HepG2 (cell line): ENCODE data around the gene PHF19. TPM values are rescaled to one million over a fixed set of nuclear protein-coding genes. Genes with fewer than 3 reads are reported as not detected.
A peak's percentile ranks its signal among the peaks of the same experiment; 100 is the strongest.

ENCODE experiments used
- BRCA1 ChIP-seq: sonication (generic); formaldehyde crosslinking; IDR thresholded peaks from 2 replicates; pipeline ENCODE4 v1.4.0; 2020; ENCODE audit warnings: missing genetic modification reagents
- BRD4 ChIP-seq: sonication (generic); formaldehyde crosslinking; IDR thresholded peaks from 2 replicates; pipeline ENCODE4 v1.4.0; 2020; ENCODE audit warnings: missing genetic modification reagents
- CENPT ChIP-seq: sonication (generic); formaldehyde crosslinking; IDR thresholded peaks from 2 replicates; pipeline ENCODE4 v1.8.0; 2022; ENCODE audit warnings: low read depth, mild to moderate bottlenecking, moderate library complexity, missing genetic modification reagents
- FOXM1 ChIP-seq: sonication (generic); formaldehyde crosslinking; IDR thresholded peaks from 2 replicates; pipeline ENCODE4 v1.5.0; 2020; ENCODE audit warnings: missing genetic modification reagents
- HMG20B ChIP-seq: conservative IDR thresholded peaks from 2 replicates; pipeline ENCODE4 v1.6.1; 2016; ENCODE audit warnings: missing genetic modification reagents, missing compliant biosample characterization
- KAT7 ChIP-seq: IDR thresholded peaks from 2 replicates; pipeline ENCODE4 v1.6.1; 2018; ENCODE audit warnings: borderline replicate concordance, missing compliant biosample characterization
- LCORL ChIP-seq, 2 experiments: fragments of 450-650 bp in 1 of 2; sonication (generic) in 1 of 2; formaldehyde crosslinking in 1 of 2; IDR thresholded peaks; 2 replicates each; pipeline versions ENCODE4 v1.5.0 to v1.6.1; 2017 to 2020; ENCODE audit warnings: antibody characterized with exemption in 1 of 2, missing genetic modification reagents in 1 of 2
- MED13 ChIP-seq: sonication (generic); formaldehyde crosslinking; IDR thresholded peaks from 2 replicates; pipeline ENCODE4 v1.5.0; 2020; ENCODE audit warnings: missing genetic modification reagents
- MZF1 ChIP-seq: sonication (generic); formaldehyde crosslinking; IDR thresholded peaks from 2 replicates; pipeline ENCODE4 v1.8.1; 2023; ENCODE audit warnings: mild to moderate bottlenecking, missing genetic modification reagents, borderline replicate concordance
- PHF21A ChIP-seq: sonication (generic); formaldehyde crosslinking; IDR thresholded peaks from 2 replicates; pipeline ENCODE4 v1.5.0; 2020; ENCODE audit warnings: mild to moderate bottlenecking, missing genetic modification reagents
- RBM39 ChIP-seq: fragments of 200-400 bp; formaldehyde crosslinking; IDR thresholded peaks from one replicate; pipeline ENCODE4 v1.6.1; 2018; ENCODE audit warnings: antibody characterized with exemption, mild to moderate bottlenecking, low read depth, low read length; ENCODE audit not compliant: poor library complexity, severe bottlenecking
- ZMAT3 ChIP-seq: sonication (generic); formaldehyde crosslinking; conservative IDR thresholded peaks from 2 replicates; pipeline ENCODE4 v1.7.0; 2021; ENCODE audit warnings: missing genetic modification reagents
- ZNF17 ChIP-seq: sonication (generic); formaldehyde crosslinking; IDR thresholded peaks from 2 replicates; pipeline ENCODE4 v1.5.0; 2020; ENCODE audit warnings: mild to moderate bottlenecking, missing genetic modification reagents
- ZNF33B ChIP-seq: sonication (generic); formaldehyde crosslinking; IDR thresholded peaks from 2 replicates; pipeline ENCODE4 v1.5.1; 2020; ENCODE audit warnings: mild to moderate bottlenecking, missing genetic modification reagents
- ZNF547 ChIP-seq: sonication (generic); formaldehyde crosslinking; IDR thresholded peaks from 2 replicates; pipeline ENCODE4 v1.5.1; 2020; ENCODE audit warnings: mild to moderate bottlenecking, missing genetic modification reagents
- ZNF598 ChIP-seq: sonication (generic); formaldehyde crosslinking; IDR thresholded peaks from 2 replicates; pipeline ENCODE4 v1.5.1; 2020; ENCODE audit warnings: mild to moderate bottlenecking, missing genetic modification reagents, borderline replicate concordance
- ZNF788 ChIP-seq: sonication (generic); formaldehyde crosslinking; IDR thresholded peaks from 2 replicates; pipeline ENCODE4 v1.5.0; 2020; ENCODE audit warnings: mild to moderate bottlenecking, missing genetic modification reagents, borderline replicate concordance
- polyA plus RNA-seq, 8 experiments: library from polyadenylated mRNA; depleted of rRNA in 3 of 8; stranded (reverse) in 7 of 8; unstranded in 1 of 8; fragments of >200 nt; fragmentation: Illumina TruSeq in 4 of 8; extraction: Trizol in 4 of 8; gene quantifications; 2 replicates each; pipeline versions ENCODE4 v1.2.1 to v1.2.3, GENCODE V29; 2011 to 2016; ENCODE audit warnings: low read depth in 4 of 8, missing spikeins in 1 of 8, mixed read lengths in 1 of 8; ENCODE audit not compliant: insufficient read depth in 1 of 8
- total RNA-seq, 5 experiments: library from RNA; depleted of rRNA; stranded (reverse); fragments of >200 nt; fragmentation: Illumina TruSeq; extraction: Trizol; gene quantifications; 2 replicates each; pipeline ENCODE4 v1.2.3, GENCODE V29; 2016; ENCODE audit warnings: low read depth in 1 of 5
- TF ChIP-seq, protein P1 (sequence below), 2 experiments: IDR thresholded peaks; 2 replicates each; pipeline ENCODE4 v1.6.1; 2011 to 2012; ENCODE audit warnings: low read length in 2 of 2, borderline replicate concordance in 1 of 2, low read depth in 1 of 2, mild to moderate bottlenecking in 1 of 2, moderate library complexity in 1 of 2
- TF ChIP-seq, protein P2 (sequence below): sonication (generic); formaldehyde crosslinking; IDR thresholded peaks from 2 replicates; pipeline ENCODE4 v1.4.0; 2020; ENCODE audit warnings: mild to moderate bottlenecking, missing genetic modification reagents, borderline replicate concordance

Gene PHF19
- total and polyA plus RNA-seq, 2 of the 13 experiments (the other 11 are each of a cell fraction or from before 2014, with no cell fraction given), result 29.7 to 41.3 TPM

DNA sequence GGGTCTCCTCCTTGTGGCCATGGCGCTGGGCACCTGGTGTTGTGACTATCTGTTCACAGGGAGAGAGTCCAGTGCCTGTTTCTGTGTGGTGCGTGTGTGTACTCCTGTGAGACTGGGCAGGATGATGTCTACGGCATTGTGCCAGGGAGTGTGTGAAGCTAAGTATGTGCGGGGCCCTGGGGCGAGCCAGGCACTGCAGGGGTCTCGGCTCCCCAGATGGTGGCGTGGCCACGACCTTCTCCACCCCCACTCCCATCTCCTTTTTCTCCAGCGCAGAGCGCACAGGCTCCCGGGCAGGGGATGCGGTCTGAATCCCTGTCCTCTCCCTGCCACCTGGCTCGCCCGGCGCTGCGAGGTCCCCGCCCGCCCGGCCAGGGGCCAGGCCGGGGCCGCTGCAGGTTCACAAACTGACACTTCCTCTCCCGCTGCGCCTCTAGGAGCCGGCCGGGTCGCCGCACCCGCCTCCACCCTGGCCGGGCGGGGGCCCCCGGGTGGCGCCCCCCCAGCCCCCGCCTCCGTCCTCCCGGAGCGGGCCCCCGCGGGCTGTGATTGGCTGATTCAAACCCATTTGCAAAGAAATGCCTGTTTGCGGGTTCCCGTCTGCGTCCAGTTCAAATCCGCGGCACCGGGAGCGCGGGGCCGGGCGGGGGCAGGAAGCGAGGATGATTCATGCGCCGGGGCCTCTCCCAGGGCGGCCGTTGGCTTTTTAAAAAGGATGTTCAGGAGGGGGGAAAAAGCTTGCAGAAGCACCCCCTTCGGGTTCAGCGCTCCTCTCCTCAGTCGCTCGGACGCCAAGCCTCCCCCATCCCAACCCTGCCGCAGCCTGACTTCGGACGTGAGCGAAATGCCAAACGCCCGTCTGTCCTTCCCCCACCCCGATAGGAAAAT lies 790 bp downstream of the PHF19 start (continued):
- TF ChIP-seq, protein P1, sequence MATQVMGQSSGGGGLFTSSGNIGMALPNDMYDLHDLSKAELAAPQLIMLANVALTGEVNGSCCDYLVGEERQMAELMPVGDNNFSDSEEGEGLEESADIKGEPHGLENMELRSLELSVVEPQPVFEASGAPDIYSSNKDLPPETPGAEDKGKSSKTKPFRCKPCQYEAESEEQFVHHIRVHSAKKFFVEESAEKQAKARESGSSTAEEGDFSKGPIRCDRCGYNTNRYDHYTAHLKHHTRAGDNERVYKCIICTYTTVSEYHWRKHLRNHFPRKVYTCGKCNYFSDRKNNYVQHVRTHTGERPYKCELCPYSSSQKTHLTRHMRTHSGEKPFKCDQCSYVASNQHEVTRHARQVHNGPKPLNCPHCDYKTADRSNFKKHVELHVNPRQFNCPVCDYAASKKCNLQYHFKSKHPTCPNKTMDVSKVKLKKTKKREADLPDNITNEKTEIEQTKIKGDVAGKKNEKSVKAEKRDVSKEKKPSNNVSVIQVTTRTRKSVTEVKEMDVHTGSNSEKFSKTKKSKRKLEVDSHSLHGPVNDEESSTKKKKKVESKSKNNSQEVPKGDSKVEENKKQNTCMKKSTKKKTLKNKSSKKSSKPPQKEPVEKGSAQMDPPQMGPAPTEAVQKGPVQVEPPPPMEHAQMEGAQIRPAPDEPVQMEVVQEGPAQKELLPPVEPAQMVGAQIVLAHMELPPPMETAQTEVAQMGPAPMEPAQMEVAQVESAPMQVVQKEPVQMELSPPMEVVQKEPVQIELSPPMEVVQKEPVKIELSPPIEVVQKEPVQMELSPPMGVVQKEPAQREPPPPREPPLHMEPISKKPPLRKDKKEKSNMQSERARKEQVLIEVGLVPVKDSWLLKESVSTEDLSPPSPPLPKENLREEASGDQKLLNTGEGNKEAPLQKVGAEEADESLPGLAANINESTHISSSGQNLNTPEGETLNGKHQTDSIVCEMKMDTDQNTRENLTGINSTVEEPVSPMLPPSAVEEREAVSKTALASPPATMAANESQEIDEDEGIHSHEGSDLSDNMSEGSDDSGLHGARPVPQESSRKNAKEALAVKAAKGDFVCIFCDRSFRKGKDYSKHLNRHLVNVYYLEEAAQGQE (IDR thresholded peaks at IDR 0.05; ENCODE audit: borderline replicate concordance in 1 of 2, low read depth in 1 of 2, low read length in 2 of 2), result peak in 1 of 2 experiments; percentile 4; a peak in 1 of 4 replicates
- TF ChIP-seq PHF21A (CRISPR knock-in tag), result peak; percentile 72; the same call in 1 of the 2 replicates
- no peak for TF ChIP-seq HMG20B (CRISPR knock-in tag)
- TF ChIP-seq ZNF598, result peak; percentile 56; the same call in 1 of the 2 replicates
- no peak for TF ChIP-seq BRCA1 (CRISPR knock-in tag)
- peak; percentile 74 for TF ChIP-seq BRD4 (CRISPR knock-in tag)
- no peak for TF ChIP-seq MED13 (CRISPR knock-in tag)
- no peak for TF ChIP-seq ZNF17 (CRISPR knock-in tag)
- TF ChIP-seq, protein P2, sequence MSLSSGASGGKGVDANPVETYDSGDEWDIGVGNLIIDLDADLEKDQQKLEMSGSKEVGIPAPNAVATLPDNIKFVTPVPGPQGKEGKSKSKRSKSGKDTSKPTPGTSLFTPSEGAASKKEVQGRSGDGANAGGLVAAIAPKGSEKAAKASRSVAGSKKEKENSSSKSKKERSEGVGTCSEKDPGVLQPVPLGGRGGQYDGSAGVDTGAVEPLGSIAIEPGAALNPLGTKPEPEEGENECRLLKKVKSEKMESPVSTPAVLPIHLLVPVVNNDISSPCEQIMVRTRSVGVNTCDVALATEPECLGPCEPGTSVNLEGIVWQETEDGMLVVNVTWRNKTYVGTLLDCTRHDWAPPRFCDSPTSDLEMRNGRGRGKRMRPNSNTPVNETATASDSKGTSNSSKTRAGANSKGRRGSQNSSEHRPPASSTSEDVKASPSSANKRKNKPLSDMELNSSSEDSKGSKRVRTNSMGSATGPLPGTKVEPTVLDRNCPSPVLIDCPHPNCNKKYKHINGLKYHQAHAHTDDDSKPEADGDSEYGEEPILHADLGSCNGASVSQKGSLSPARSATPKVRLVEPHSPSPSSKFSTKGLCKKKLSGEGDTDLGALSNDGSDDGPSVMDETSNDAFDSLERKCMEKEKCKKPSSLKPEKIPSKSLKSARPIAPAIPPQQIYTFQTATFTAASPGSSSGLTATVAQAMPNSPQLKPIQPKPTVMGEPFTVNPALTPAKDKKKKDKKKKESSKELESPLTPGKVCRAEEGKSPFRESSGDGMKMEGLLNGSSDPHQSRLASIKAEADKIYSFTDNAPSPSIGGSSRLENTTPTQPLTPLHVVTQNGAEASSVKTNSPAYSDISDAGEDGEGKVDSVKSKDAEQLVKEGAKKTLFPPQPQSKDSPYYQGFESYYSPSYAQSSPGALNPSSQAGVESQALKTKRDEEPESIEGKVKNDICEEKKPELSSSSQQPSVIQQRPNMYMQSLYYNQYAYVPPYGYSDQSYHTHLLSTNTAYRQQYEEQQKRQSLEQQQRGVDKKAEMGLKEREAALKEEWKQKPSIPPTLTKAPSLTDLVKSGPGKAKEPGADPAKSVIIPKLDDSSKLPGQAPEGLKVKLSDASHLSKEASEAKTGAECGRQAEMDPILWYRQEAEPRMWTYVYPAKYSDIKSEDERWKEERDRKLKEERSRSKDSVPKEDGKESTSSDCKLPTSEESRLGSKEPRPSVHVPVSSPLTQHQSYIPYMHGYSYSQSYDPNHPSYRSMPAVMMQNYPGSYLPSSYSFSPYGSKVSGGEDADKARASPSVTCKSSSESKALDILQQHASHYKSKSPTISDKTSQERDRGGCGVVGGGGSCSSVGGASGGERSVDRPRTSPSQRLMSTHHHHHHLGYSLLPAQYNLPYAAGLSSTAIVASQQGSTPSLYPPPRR (CRISPR knock-in tag), result 0 out of 2 replicates have a peak, but pooled peaks have one; percentile 3
- TF ChIP-seq RBM39, result peak; percentile 57
- 0 out of 2 replicates have a peak, but pooled peaks have one; percentile 7 for TF ChIP-seq CENPT (CRISPR knock-in tag)
- peak; percentile 93; the same call in 1 of the 2 replicates for TF ChIP-seq FOXM1 (CRISPR knock-in tag)
- no peak; the same call in 1 of the 2 replicates for TF ChIP-seq ZMAT3 (CRISPR knock-in tag)
- no peak for TF ChIP-seq MZF1 (CRISPR knock-in tag)
- no peak for TF ChIP-seq LCORL (IDR thresholded peaks at IDR 0.05)
- peak; percentile 46; the same call in 1 of the 2 replicates for TF ChIP-seq LCORL (CRISPR knock-in tag; IDR thresholded peaks at IDR 0.05)
- 0 out of 2 replicates have a peak, but pooled peaks have one; percentile 31 for TF ChIP-seq ZNF33B
- 0 out of 2 replicates have a peak, but pooled peaks have one; percentile 14 for TF ChIP-seq ZNF547 (CRISPR knock-in tag)
- TF ChIP-seq ZNF788 (CRISPR knock-in tag), result peak; percentile 38; the same call in 1 of the 2 replicates
- peak; percentile 57; the same call in 1 of the 2 replicates for TF ChIP-seq KAT7 (CRISPR knock-in tag)
